Body of pancreas (tissue), 4 donors: ENCODE measurements around the gene PAK5. TPM values are rescaled to one million over a fixed set of nuclear protein-coding genes. Genes with fewer than 3 reads are reported as not detected.

Source experiments
- ATAC-seq: fragments of 150-250 bp; one replicate; pipeline ENCODE4 v1.9.1; 2016
- DNase-seq, 4 donors: peaks; one replicate each; pipeline ENCODE4 v3.0.0-alpha.2; 2019
- H3K27ac ChIP-seq, 4 donors: fragments of 200-600 bp; sonication (generic); 1 replicate in 3 of 4; 2 replicates in 1 of 4; pipeline versions ENCODE4 v1.5.1 to v1.6.1; 2016 to 2019; ENCODE audit warnings: mild to moderate bottlenecking in 1 of 4, mixed read lengths in 1 of 4, moderate library complexity in 1 of 4
- H3K27me3 ChIP-seq, 2 donors: fragments of 200-600 bp; sonication (generic); one replicate each; pipeline ENCODE4 v1.6.0; 2016; ENCODE audit warnings: mild to moderate bottlenecking in 1 of 2
- H3K36me3 ChIP-seq, 2 donors: fragments of 200-600 bp; sonication (generic); replicated peaks in 1 of 2; 2 replicates each; pipeline ENCODE4 v1.5.1; 2016; ENCODE audit warnings: low read depth in 2 of 2; ENCODE audit not compliant: insufficient read depth in 1 of 2
- H3K4me1 ChIP-seq: fragments of 200-600 bp; sonication (generic); one replicate; pipeline ENCODE4 v1.6.0; 2016
- H3K4me3 ChIP-seq, 2 donors: fragments of 200-600 bp; sonication (generic); 1 replicate in 1 of 2; 2 replicates in 1 of 2; pipeline ENCODE4 v1.5.1; 2016 to 2019
- H3K9me3 ChIP-seq, 3 donors: fragments of 200-600 bp; sonication (generic); 1 replicate in 2 of 3; 2 replicates in 1 of 3; pipeline ENCODE4 v1.5.1; 2016
- POLR2A ChIP-seq, 3 donors: fragments of 450-650 bp; IDR thresholded peaks; one replicate each; pipeline ENCODE4 v1.6.1; 2016; ENCODE audit warnings: antibody characterized with exemption in 3 of 3, mild to moderate bottlenecking in 2 of 3
- WGBS, 2 donors: methylation state at CpG; one replicate each; pipeline ENCODE4 v1.1.5; 2017; 5-methylcytosine and 5-hydroxymethylcytosine counted together
- intact Hi-C: fragments of 100-400 bp; cut with DNase I; formaldehyde crosslinking; loops from one replicate; pipeline ENCODE4 v1.15.1; 2023
- total RNA-seq, 2 donors: library from RNA; depleted of rRNA; stranded (reverse); fragments of >200 nt; gene quantifications; one replicate each; pipeline ENCODE4 v1.1.0, GENCODE V29; 2016
- TF ChIP-seq, protein P1 (sequence below), 7 experiments: fragments of 450-650 bp in 4 of 7; fragments of 200-600 bp in 3 of 7; sonication (generic) in 3 of 7; IDR thresholded peaks; one replicate each; pipeline ENCODE4 v1.5.1; 2016 to 2019; ENCODE audit warnings: antibody characterized with exemption in 7 of 7

PAK5 gene
- total RNA-seq, 2 donors from 2014 or later = 0.33 to 0.52 TPM

- Histone ChIP-seq H3K27ac (no peak overlapping the region), H3K9me3 (no peaks in the 10 kb centered on the region), H3K36me3 (no peaks in the 10 kb centered on the region), H3K4me3 (no peak overlapping the region), H3K4me1 (peaks cover 8% of the 10 kb centered on the region), H3K27me3 (no peaks in the 10 kb centered on the region)
- ATAC-seq (no peak), DNase-seq (no peak)
- 22 to 29% methylated on average over 8 of the region's 8 CpGs for WGBS, 2 donors
- TF ChIP-seq POLR2A (IDR thresholded peaks at IDR 0.05) = no peak
- TF ChIP-seq, protein P1, sequence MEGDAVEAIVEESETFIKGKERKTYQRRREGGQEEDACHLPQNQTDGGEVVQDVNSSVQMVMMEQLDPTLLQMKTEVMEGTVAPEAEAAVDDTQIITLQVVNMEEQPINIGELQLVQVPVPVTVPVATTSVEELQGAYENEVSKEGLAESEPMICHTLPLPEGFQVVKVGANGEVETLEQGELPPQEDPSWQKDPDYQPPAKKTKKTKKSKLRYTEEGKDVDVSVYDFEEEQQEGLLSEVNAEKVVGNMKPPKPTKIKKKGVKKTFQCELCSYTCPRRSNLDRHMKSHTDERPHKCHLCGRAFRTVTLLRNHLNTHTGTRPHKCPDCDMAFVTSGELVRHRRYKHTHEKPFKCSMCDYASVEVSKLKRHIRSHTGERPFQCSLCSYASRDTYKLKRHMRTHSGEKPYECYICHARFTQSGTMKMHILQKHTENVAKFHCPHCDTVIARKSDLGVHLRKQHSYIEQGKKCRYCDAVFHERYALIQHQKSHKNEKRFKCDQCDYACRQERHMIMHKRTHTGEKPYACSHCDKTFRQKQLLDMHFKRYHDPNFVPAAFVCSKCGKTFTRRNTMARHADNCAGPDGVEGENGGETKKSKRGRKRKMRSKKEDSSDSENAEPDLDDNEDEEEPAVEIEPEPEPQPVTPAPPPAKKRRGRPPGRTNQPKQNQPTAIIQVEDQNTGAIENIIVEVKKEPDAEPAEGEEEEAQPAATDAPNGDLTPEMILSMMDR (IDR thresholded peaks at IDR 0.05) = no peak
- intact Hi-C loops = no loop called here
Observed at GRCh38 chr20:9518576-9519175, 320.2 kb downstream of the PAK5 start.

GRCh38 chr20:9517297-9518162 lies 321.3 kb downstream of the PAK5 start:
- no peak for TF ChIP-seq POLR2A (IDR thresholded peaks at IDR 0.05)
- TF ChIP-seq, protein P1 (IDR thresholded peaks at IDR 0.05) = no peak
- H3K9me3 ChIP-seq = no peaks in the 10 kb centered on the region
- H3K4me1 ChIP-seq = peaks cover 8% of the 10 kb centered on the region
- DNase-seq (no peak), ATAC-seq (no peak)
- H3K4me3 ChIP-seq = no peak overlapping the region
- H3K27ac ChIP-seq = no peak overlapping the region
- no peaks in the 10 kb centered on the region for H3K36me3 ChIP-seq
- H3K27me3 ChIP-seq = no peaks in the 10 kb centered on the region
- intact Hi-C loops = no loop called here
- 45 to 49% methylated on average over 8 of the region's 8 CpGs for WGBS, 2 donors

DNA sequence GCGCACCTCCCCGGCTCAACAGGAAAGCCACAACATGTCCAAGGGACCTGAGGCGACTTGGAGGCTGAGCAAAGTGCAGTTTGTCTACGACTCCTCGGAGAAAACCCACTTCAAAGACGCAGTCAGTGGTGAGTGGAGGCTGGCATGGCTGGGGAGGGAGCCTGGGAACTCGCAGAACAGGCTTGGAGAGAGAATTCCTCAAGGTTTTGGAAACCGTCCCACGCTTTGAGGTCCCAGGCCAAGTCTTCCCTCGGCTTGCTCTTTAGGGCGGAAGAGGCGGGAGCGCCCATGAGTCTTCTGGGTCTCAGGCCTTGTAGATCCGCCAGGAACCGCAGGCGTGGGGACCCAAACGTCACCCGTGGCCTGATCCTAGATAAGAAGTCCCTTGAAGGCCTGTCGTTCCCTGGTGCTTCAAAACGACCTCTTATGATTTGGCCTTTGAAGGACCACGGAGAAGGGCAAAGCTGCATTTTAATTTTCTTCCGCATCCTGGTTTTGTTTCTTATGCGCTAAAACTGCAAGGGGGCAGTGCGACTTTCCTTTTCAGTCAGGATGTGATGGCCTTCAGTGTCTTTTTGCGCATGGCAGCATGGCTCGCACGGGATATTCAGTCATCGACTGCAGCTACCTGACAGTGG lies 322.5 kb downstream of the PAK5 start:
- Histone ChIP-seq H3K9me3 (no peaks in the 10 kb centered on the region), H3K4me3 (no peak overlapping the region), H3K4me1 (peaks cover 8% of the 10 kb centered on the region), H3K27me3 (no peaks in the 10 kb centered on the region), H3K36me3 (no peaks in the 10 kb centered on the region), H3K27ac (no peak overlapping the region)
- intact Hi-C loops = no loop called here
- TF ChIP-seq POLR2A (IDR thresholded peaks at IDR 0.05) = no peak
- TF ChIP-seq, protein P1 (IDR thresholded peaks at IDR 0.05) = no peak
- DNase-seq (no peak), ATAC-seq (no peak)
- 13 to 19% methylated on average over 25 to 28 of the region's 28 CpGs for WGBS, 2 donors

- ATAC-seq (no peak), DNase-seq (no peak)
- Histone ChIP-seq H3K9me3 (no peaks in the 10 kb centered on the region), H3K27ac (no peak overlapping the region), H3K36me3 (no peaks in the 10 kb centered on the region), H3K27me3 (no peaks in the 10 kb centered on the region), H3K4me1 (peaks cover 8% of the 10 kb centered on the region), H3K4me3 (no peak overlapping the region)
- 2 to 6% methylated on average over 30 of the region's 38 CpGs for WGBS, 2 donors
- TF ChIP-seq, protein P1 (IDR thresholded peaks at IDR 0.05) = no peak
- TF ChIP-seq POLR2A (IDR thresholded peaks at IDR 0.05) = no peak
- intact Hi-C loops = no loop called here
Observed at GRCh38 chr20:9515741-9516233, 323.1 kb downstream of the PAK5 start.
